ENCODE results near the gene GGCX.

GGCX gene

GRCh38 chr2:85583667-85584353 lies 22.5 kb upstream of the GGCX start:
- H3K4me1 ChIP-seq, result no peaks in the 10 kb centered on the region
- TF ChIP-seq CTCF (IDR thresholded peaks at IDR 0.05; ENCODE audit: low read depth, low read length), result no peak
- no peaks in the 10 kb centered on the region for H3K36me3 ChIP-seq

GRCh38 chr2:85582492-85582891 lies 21.2 kb upstream of the GGCX start:
- Histone ChIP-seq H3K4me3 (ENCODE audit: low read depth, low read length) (no peak overlapping the region), H3K4me1 (no peaks in the 10 kb centered on the region), H3K27me3 (no peaks in the 10 kb centered on the region), H3K9me3 (no peaks in the 10 kb centered on the region), H3K36me3 (no peaks in the 10 kb centered on the region)
- TF ChIP-seq CTCF (IDR thresholded peaks at IDR 0.05; ENCODE audit: low read depth, low read length), result no peak
- DNase-seq, result no peak

More at GRCh38 chr2:85583667-85584353, 22.5 kb upstream of the GGCX start:
- H3K9me3 ChIP-seq, result no peaks in the 10 kb centered on the region
- no peak for DNase-seq
- H3K27me3 ChIP-seq, result no peaks in the 10 kb centered on the region
- H3K4me3 ChIP-seq (ENCODE audit: low read depth, low read length), result no peak overlapping the region; the same call in 1 of the 2 replicates

- no peak for DNase-seq
- Histone ChIP-seq H3K9me3 (no peaks in the 10 kb centered on the region), H3K4me1 (no peaks in the 10 kb centered on the region), H3K27me3 (no peaks in the 10 kb centered on the region), H3K36me3 (no peaks in the 10 kb centered on the region), H3K4me3 (ENCODE audit: low read depth, low read length) (no peak overlapping the region)
- TF ChIP-seq CTCF (IDR thresholded peaks at IDR 0.05; ENCODE audit: low read depth, low read length), result no peak
Observed at GRCh38 chr2:85580206-85580605, 18.9 kb upstream of the GGCX start.

- DNase-seq, result no peak
- H3K27me3 ChIP-seq, result no peaks in the 10 kb centered on the region
- no peaks in the 10 kb centered on the region for H3K4me1 ChIP-seq
- H3K9me3 ChIP-seq, result no peaks in the 10 kb centered on the region
- no peak overlapping the region for H3K4me3 ChIP-seq (ENCODE audit: low read depth, low read length)
- no peaks in the 10 kb centered on the region for H3K36me3 ChIP-seq
- no peak for TF ChIP-seq CTCF (IDR thresholded peaks at IDR 0.05; ENCODE audit: low read depth, low read length)
Observed at GRCh38 chr2:85579266-85579935, 18.1 kb upstream of the GGCX start.

- Histone ChIP-seq H3K4me1 (no peaks in the 10 kb centered on the region), H3K27me3 (no peaks in the 10 kb centered on the region), H3K4me3 (ENCODE audit: low read depth, low read length) (no peak overlapping the region), H3K9me3 (no peaks in the 10 kb centered on the region), H3K36me3 (no peaks in the 10 kb centered on the region)
- no peak for TF ChIP-seq CTCF (IDR thresholded peaks at IDR 0.05; ENCODE audit: low read depth, low read length)
- no peak for DNase-seq
Observed at GRCh38 chr2:85578243-85579180, 17.2 kb upstream of the GGCX start.

Data from BE2C (cell line).